Measurements from ENCODE around the gene BMI1.

DNA sequence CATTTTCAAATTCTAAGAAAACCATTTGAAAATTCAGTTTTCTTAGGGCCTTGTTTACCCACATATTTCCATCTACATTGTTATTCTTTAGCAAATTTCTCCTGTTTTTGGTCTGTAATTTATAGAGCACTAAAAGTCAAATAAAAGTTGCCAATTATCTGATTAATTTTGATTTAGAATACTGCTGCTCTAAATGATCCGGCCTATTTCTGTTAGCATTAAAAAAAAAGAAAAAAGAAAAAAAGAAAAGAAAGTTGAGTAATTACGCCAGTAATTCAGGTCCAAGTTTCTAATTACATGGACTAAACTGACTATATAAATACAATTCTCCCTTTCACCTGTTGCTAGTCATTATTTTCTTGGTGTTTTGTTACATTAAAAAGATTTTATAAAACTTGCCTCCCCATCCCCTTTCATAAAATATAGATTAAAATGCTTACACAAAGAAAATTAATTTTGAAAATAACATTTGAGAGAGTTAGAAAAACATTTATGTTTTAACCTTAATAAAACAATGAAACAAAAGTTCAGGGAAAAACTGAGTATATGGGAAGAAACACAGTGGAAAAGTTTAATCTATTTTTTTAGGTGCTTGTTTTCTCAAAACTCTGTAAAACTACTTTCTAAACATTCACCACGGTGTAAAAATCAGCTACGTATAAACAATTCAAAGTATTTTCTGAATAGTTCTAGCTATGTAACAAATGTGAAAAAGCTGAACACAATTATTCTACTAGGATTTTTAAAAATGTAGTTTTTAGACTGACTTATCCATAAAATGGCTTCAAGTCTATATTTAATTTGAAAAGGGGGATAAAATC lies 11.5 kb upstream of the BMI1 start:
- TF ChIP-seq, protein P1, sequence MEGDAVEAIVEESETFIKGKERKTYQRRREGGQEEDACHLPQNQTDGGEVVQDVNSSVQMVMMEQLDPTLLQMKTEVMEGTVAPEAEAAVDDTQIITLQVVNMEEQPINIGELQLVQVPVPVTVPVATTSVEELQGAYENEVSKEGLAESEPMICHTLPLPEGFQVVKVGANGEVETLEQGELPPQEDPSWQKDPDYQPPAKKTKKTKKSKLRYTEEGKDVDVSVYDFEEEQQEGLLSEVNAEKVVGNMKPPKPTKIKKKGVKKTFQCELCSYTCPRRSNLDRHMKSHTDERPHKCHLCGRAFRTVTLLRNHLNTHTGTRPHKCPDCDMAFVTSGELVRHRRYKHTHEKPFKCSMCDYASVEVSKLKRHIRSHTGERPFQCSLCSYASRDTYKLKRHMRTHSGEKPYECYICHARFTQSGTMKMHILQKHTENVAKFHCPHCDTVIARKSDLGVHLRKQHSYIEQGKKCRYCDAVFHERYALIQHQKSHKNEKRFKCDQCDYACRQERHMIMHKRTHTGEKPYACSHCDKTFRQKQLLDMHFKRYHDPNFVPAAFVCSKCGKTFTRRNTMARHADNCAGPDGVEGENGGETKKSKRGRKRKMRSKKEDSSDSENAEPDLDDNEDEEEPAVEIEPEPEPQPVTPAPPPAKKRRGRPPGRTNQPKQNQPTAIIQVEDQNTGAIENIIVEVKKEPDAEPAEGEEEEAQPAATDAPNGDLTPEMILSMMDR (IDR thresholded peaks at IDR 0.05; ENCODE audit: low read depth, low read length, poor library complexity, severe bottlenecking) = no peak
- no peak for TF ChIP-seq EZH2phosphoT487 (IDR thresholded peaks at IDR 0.05; ENCODE audit: borderline replicate concordance, low read length)
